ENCODE results near the gene GATA6.
"Not testable (repeated sequence)": the region's sequence is repeated elsewhere in the genome, so short reads cannot be mapped to it uniquely, and the experiment has no call there.

The GATA6 gene

DNA sequence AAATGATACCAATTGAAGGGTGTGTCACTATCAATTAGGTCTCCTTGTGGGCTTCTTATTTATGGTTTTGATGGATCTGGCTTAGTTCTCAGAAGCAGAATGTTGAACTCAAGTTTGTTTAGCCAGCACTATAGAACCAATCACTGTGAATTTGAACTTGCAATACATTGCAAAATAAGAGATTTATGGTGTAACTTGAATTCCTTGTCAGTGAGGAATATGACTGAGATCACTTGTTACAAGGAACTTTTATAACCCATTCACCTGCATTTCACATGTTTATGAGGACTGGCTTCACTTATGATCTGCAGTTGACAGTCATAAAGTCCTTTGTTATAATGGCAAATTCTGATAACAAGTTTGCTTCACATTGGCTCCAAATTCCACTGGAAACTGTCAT, 9.8 kb downstream of the GATA6 start:
- ATAC-seq (ENCODE audit: low read depth), result peak; percentile 40; the same call in 2 of the 3 replicates
- no peak for DNase-seq (ENCODE audit: low spot score)

DNA sequence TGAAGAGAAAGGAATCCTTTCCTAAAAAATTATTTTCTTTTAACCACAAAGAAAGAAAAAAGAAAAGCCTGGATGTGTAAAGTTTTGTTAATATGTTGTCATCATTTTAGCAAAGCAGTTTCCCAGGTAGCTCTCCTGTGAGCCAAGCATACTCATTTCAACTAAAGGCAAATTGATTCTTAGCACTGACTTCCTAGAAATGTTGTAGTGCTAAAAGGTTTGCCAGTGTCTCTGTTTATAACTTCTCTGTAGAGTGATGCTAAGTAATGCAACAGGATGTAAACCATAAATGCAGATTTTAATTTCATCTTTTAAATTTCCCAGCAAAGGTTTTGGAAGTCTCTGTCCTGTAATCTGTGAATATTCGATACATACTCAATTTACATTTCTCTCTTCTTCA, 10.2 kb downstream of the GATA6 start:
- Histone ChIP-seq H3K4me1 (ENCODE audit: insufficient read depth, poor library complexity, severe bottlenecking) (peaks cover 33% of the 10 kb centered on the region), H3K27ac (ENCODE audit: poor library complexity, severe bottlenecking) (no peak overlapping the region), H3K9me3 (ENCODE audit: severe bottlenecking) (no peaks in the 10 kb centered on the region), H3K4me3 (ENCODE audit: severe bottlenecking) (no peak overlapping the region), H3K27me3 (ENCODE audit: insufficient read depth, poor library complexity, severe bottlenecking) (no peaks in the 10 kb centered on the region), H3K36me3 (ENCODE audit: low read depth) (peaks cover 67% of the 10 kb centered on the region)
- no peak for ATAC-seq (ENCODE audit: low read depth)
- DNase-seq (ENCODE audit: low spot score), result no peak
- TF ChIP-seq, protein P1, sequence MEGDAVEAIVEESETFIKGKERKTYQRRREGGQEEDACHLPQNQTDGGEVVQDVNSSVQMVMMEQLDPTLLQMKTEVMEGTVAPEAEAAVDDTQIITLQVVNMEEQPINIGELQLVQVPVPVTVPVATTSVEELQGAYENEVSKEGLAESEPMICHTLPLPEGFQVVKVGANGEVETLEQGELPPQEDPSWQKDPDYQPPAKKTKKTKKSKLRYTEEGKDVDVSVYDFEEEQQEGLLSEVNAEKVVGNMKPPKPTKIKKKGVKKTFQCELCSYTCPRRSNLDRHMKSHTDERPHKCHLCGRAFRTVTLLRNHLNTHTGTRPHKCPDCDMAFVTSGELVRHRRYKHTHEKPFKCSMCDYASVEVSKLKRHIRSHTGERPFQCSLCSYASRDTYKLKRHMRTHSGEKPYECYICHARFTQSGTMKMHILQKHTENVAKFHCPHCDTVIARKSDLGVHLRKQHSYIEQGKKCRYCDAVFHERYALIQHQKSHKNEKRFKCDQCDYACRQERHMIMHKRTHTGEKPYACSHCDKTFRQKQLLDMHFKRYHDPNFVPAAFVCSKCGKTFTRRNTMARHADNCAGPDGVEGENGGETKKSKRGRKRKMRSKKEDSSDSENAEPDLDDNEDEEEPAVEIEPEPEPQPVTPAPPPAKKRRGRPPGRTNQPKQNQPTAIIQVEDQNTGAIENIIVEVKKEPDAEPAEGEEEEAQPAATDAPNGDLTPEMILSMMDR (IDR thresholded peaks at IDR 0.05; ENCODE audit: poor library complexity, severe bottlenecking), result no peak

More for the DNA sequence above, 9.8 kb downstream of the GATA6 start:
- TF ChIP-seq, protein P1 (IDR thresholded peaks at IDR 0.05; ENCODE audit: poor library complexity, severe bottlenecking), result no peak
- Histone ChIP-seq H3K36me3 (ENCODE audit: low read depth) (peaks cover 63% of the 10 kb centered on the region), H3K27ac (ENCODE audit: poor library complexity, severe bottlenecking) (no peak overlapping the region), H3K4me3 (ENCODE audit: severe bottlenecking) (no peak overlapping the region), H3K4me1 (ENCODE audit: insufficient read depth, poor library complexity, severe bottlenecking) (peaks cover 32% of the 10 kb centered on the region), H3K9me3 (ENCODE audit: severe bottlenecking) (no peaks in the 10 kb centered on the region), H3K27me3 (ENCODE audit: insufficient read depth, poor library complexity, severe bottlenecking) (no peaks in the 10 kb centered on the region)

DNA sequence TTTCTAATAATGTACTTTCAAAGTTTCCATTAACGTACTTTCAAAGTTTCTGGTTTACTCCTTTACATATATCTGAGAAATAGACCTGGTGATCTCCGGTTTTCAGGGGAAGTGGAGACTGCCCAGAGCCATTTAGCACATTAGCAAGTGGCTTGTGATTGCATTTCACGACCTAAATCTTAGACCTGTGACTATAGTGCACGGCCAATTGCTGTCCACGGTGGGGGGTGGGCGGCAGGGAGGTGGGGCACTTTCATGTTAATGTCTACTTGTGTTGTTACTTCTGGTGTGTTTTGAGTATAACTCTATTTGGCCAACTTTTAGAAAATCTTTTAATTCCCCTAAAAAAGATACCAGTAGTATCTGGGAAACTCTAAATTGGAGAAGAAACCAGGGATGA, 11.3 kb downstream of the GATA6 start:
- peaks cover 27% of the 10 kb centered on the region for H3K4me1 ChIP-seq (ENCODE audit: insufficient read depth, poor library complexity, severe bottlenecking)
- peaks cover 64% of the 10 kb centered on the region for H3K36me3 ChIP-seq (ENCODE audit: low read depth)
- TF ChIP-seq, protein P1 (IDR thresholded peaks at IDR 0.05; ENCODE audit: poor library complexity, severe bottlenecking), result no peak
- DNase-seq (ENCODE audit: low spot score) (no peak), ATAC-seq (ENCODE audit: low read depth) (no peak)
- no peaks in the 10 kb centered on the region for H3K9me3 ChIP-seq (ENCODE audit: severe bottlenecking)
- H3K27ac ChIP-seq (ENCODE audit: poor library complexity, severe bottlenecking), result no peak overlapping the region
- H3K27me3 ChIP-seq (ENCODE audit: insufficient read depth, poor library complexity, severe bottlenecking), result no peaks in the 10 kb centered on the region
- H3K4me3 ChIP-seq (ENCODE audit: severe bottlenecking), result no peak overlapping the region

DNA sequence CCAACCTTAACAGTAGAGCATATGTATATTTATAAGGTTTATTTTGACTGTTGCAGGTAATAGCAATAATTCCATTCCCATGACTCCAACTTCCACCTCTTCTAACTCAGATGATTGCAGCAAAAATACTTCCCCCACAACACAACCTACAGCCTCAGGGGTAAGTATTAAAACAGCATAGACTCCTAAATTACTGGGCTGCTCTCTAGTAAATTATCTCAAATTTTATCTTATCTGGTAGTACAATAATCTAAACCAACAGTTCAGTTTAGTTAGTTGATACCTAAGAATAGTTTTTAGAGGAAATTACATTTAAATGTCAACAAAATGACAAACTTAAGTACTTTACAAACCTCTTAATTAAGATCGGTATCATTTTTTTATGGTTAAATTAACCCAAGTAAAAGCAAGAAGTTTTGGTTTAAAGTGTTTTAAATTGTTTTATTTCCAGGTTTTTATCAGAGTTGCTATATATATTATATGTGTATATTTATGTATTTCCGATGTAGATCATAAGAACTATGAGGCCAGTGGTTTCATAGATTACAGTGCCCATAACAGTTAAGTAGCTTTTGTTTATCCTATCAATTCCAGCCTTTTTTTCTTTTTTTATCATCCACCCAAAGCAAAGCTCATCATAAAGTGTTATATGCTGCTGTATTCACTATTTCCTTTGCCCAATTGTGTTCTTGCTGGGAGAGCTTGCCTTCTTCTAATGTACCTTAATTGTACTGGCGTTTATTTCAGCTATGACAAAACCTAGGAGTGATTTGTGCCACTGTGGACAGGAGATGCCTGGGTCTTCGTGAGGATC, 13.7 kb downstream of the GATA6 start:
- DNase-seq (ENCODE audit: low spot score), result no peak
- Histone ChIP-seq H3K27ac (ENCODE audit: poor library complexity, severe bottlenecking) (peak overlapping the region; percentile 51), H3K36me3 (ENCODE audit: low read depth) (peaks cover 68% of the 10 kb centered on the region), H3K4me1 (ENCODE audit: insufficient read depth, poor library complexity, severe bottlenecking) (peaks cover 40% of the 10 kb centered on the region), H3K9me3 (ENCODE audit: severe bottlenecking) (no peaks in the 10 kb centered on the region), H3K4me3 (ENCODE audit: severe bottlenecking) (no peak overlapping the region), H3K27me3 (ENCODE audit: insufficient read depth, poor library complexity, severe bottlenecking) (no peaks in the 10 kb centered on the region)
- peak; percentile 85 for ATAC-seq (ENCODE audit: low read depth)
- TF ChIP-seq, protein P1 (IDR thresholded peaks at IDR 0.05; ENCODE audit: poor library complexity, severe bottlenecking), result no peak

DNA sequence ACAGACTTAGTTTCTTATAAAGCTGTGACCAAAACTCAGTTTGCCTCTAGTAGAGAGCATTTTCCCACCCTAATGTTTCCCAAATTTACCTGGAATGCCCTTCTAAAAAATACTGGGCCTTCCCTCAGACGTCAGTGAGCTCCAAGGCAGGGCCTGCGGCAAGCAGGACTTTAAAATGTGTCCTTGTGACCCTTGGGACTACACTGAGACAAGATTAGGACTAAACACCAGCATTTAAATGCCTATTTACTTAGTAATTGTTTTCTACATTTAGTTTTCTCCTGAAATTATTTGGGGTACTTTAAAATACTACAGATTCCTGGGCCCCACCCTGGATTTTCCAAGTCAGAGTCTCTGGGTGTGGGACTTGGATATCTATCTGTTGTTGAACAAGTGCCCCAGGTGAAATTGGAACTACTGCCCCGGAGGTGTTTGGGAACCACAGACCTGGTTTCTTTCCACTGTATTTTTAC, 14.3 kb downstream of the GATA6 start:
- Histone ChIP-seq H3K27ac (ENCODE audit: poor library complexity, severe bottlenecking) (peak overlapping the region; percentile 51), H3K9me3 (ENCODE audit: severe bottlenecking) (no peaks in the 10 kb centered on the region), H3K4me3 (ENCODE audit: severe bottlenecking) (no peak overlapping the region), H3K4me1 (ENCODE audit: insufficient read depth, poor library complexity, severe bottlenecking) (peaks cover 40% of the 10 kb centered on the region), H3K27me3 (ENCODE audit: insufficient read depth, poor library complexity, severe bottlenecking) (no peaks in the 10 kb centered on the region), H3K36me3 (ENCODE audit: low read depth) (peaks cover 63% of the 10 kb centered on the region)
- no peak for DNase-seq (ENCODE audit: low spot score)
- TF ChIP-seq, protein P1 (IDR thresholded peaks at IDR 0.05; ENCODE audit: poor library complexity, severe bottlenecking), result no peak
- ATAC-seq (ENCODE audit: low read depth), result no peak

DNA sequence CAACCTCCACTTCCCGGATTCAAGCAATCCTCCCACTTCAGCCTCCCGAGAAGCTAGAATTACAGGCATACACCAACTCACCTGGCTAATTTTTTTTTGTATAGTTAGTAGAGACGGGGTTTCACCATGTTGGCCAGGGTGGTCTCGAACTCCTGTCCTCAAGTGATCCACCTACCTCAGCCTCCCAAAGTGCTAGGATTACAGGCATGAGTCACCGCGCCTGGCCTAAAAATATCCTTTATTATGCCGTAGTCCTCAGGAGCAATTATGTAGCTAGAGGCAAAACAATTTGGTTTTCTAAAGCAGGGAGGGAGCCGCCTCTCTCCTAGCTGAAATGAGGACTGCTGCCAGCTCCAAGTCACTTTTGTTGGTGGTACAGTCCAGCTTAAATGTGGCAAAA, 15.2 kb downstream of the GATA6 start:
- ATAC-seq (ENCODE audit: low read depth); H3K9me3 ChIP-seq (ENCODE audit: severe bottlenecking); H3K4me3 ChIP-seq (ENCODE audit: severe bottlenecking); DNase-seq (ENCODE audit: low spot score); H3K27me3 ChIP-seq (ENCODE audit: insufficient read depth, poor library complexity, severe bottlenecking): not testable (repeated sequence)
- peak overlapping the region; percentile 51 for H3K27ac ChIP-seq (ENCODE audit: poor library complexity, severe bottlenecking)
- H3K4me1 ChIP-seq (ENCODE audit: insufficient read depth, poor library complexity, severe bottlenecking), result peaks cover 40% of the 10 kb centered on the region
- H3K36me3 ChIP-seq (ENCODE audit: low read depth), result peaks cover 58% of the 10 kb centered on the region

Measured in RWPE2 (cell line).